ENCODE measurements around the gene ICAM1. TPM values are rescaled to one million over a fixed set of nuclear protein-coding genes. Genes with fewer than 3 reads are reported as not detected.
A peak's percentile ranks its signal among the peaks of the same experiment; 100 is the strongest.
"Not testable (repeated sequence)": the region's sequence is repeated elsewhere in the genome, so short reads cannot be mapped to it uniquely, and the experiment has no call there.

Gene ICAM1
- polyA plus RNA-seq (2012; ENCODE audit: insufficient read depth, insufficient read length) = 4.1 TPM

- DNase-seq (ENCODE audit: low read depth, low spot score) = peak; percentile 50
These were observed at the start of gene ICAM1 for GRCh38 chr19:10270616-10271394. Gene ICAM1, plus strand, starts transcription at chr19:10271120. Its CDS starts 40 bp downstream, at chr19:10271160.

GRCh38 chr19:10222201-10222890 lies 48.6 kb upstream of the ICAM1 start:
- H3K4me3 ChIP-seq (ENCODE audit: low read length) = no peak overlapping the region
- no peak for DNase-seq (ENCODE audit: low read depth, low spot score)

More at GRCh38 chr19:10270616-10271394, at the start of gene ICAM1:
- H3K4me3 ChIP-seq (ENCODE audit: low read length) = peak within 1 kb of the TSS; percentile 48

GRCh38 chr19:10223488-10224213 lies 47.3 kb upstream of the ICAM1 start:
- no peak for DNase-seq (ENCODE audit: low read depth, low spot score)
- H3K4me3 ChIP-seq (ENCODE audit: low read length) = no peak overlapping the region

- DNase-seq (ENCODE audit: low read depth, low spot score) = no peak
- H3K4me3 ChIP-seq (ENCODE audit: low read length) = no peak overlapping the region
These were observed 46.6 kb upstream of the ICAM1 start for GRCh38 chr19:10224337-10224736.

GRCh38 chr19:10226021-10226375 lies 44.9 kb upstream of the ICAM1 start:
- no peak for DNase-seq (ENCODE audit: low read depth, low spot score)
- no peak overlapping the region for H3K4me3 ChIP-seq (ENCODE audit: low read length)

- no peak overlapping the region for H3K4me3 ChIP-seq (ENCODE audit: low read length)
- no peak for DNase-seq (ENCODE audit: low read depth, low spot score)
These were observed 44.4 kb upstream of the ICAM1 start for GRCh38 chr19:10226376-10227025.

- no peak for DNase-seq (ENCODE audit: low read depth, low spot score)
These were observed 43.6 kb upstream of the ICAM1 start for GRCh38 chr19:10227026-10227971.

GRCh38 chr19:10228393-10228792 lies 42.5 kb upstream of the ICAM1 start:
- no peak overlapping the region for H3K4me3 ChIP-seq (ENCODE audit: low read length)
- DNase-seq (ENCODE audit: low read depth, low spot score) = no peak

More at GRCh38 chr19:10227026-10227971, 43.6 kb upstream of the ICAM1 start:
- H3K4me3 ChIP-seq (ENCODE audit: low read length) = no peak overlapping the region

- DNase-seq (ENCODE audit: low read depth, low spot score) = peak; percentile 27
- no peak overlapping the region for H3K4me3 ChIP-seq (ENCODE audit: low read length)
These were observed 42.0 kb upstream of the ICAM1 start for GRCh38 chr19:10228920-10229319.

GRCh38 chr19:10230173-10230860 lies 40.6 kb upstream of the ICAM1 start:
- peak overlapping the region; percentile 71 for H3K4me3 ChIP-seq (ENCODE audit: low read length)
- no peak for DNase-seq (ENCODE audit: low read depth, low spot score)

- peak; percentile 28 for DNase-seq (ENCODE audit: low read depth, low spot score)
- peak within 1 kb of the TSS; percentile 71 for H3K4me3 ChIP-seq (ENCODE audit: low read length)
These were observed 39.9 kb upstream of the ICAM1 start, which contains the start of gene S1PR2 for GRCh38 chr19:10230861-10231611. Gene S1PR2, minus strand, starts transcription at chr19:10231331. Its CDS starts 6,426 bp downstream, at chr19:10224905.

GRCh38 chr19:10231612-10232228 lies 39.2 kb upstream of the ICAM1 start:
- no peak for DNase-seq (ENCODE audit: low read depth, low spot score)
- H3K4me3 ChIP-seq (ENCODE audit: low read length) = peak overlapping the region; percentile 71

GRCh38 chr19:10233946-10234345 lies 37.0 kb upstream of the ICAM1 start:
- no peak overlapping the region for H3K4me3 ChIP-seq (ENCODE audit: low read length)
- no peak for DNase-seq (ENCODE audit: low read depth, low spot score)

GRCh38 chr19:10235003-10235402 lies 35.9 kb upstream of the ICAM1 start:
- H3K4me3 ChIP-seq (ENCODE audit: low read length) = no peak overlapping the region
- DNase-seq (ENCODE audit: low read depth, low spot score) = no peak

- H3K4me3 ChIP-seq (ENCODE audit: low read length); DNase-seq (ENCODE audit: low read depth, low spot score): not testable (repeated sequence)
These were observed 35.5 kb upstream of the ICAM1 start for GRCh38 chr19:10235409-10235808.

GRCh38 chr19:10237702-10238101 lies 33.2 kb upstream of the ICAM1 start:
- no peak overlapping the region for H3K4me3 ChIP-seq (ENCODE audit: low read length)
- no peak for DNase-seq (ENCODE audit: low read depth, low spot score)

All from Jurkat, Clone E6-1 (cell line).